NCI-H1417 treated with DMSO at 0.1 percent for 48 hours (cell line): Measurements from ENCODE around the gene MLH1.

Experiments used
- DNase-seq: peaks from one replicate; lab custom pipeline; 2025; lab: John Stamatoyannopoulos, UW

MLH1 gene

DNA sequence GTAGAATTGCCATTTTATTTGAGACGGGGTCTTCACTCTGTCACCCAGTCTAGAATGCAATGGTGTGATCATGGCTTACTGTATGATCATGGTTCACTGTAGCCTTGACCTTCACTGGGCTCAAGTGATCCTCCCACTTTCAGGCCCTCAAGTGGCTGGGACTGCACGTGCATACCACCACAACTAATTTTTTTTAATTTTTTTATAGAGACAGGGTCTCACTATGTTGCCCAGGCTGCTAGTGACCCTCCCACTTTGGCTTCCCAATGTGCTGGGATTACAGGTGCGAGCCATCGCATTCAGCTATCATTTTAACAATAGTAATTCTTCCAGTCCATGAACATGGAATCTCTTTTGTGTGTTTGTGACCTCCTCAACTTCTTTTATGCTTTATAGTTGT lies 12.3 kb upstream of the MLH1 start:
- DNase-seq = no peak

DNA sequence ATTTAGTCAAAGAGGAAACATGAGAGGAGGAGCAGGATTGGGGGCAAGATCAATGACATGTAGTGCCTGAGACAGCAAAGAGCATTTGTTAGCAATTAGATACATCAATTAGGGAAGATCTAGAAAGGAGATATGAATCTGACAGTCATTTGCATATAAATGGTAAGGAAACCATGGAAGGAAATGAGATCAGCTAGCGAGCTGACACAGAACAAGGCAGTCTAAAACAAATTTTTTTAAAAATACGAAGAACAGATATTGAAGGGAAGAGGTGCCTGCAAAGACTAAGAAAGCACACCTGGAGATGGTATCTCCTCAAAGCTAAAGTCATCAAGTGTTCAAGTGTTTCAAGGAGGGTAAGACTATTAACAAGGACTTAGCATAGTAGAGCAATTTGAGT lies 5.0 kb upstream of the MLH1 start:
- no peak for DNase-seq

DNA sequence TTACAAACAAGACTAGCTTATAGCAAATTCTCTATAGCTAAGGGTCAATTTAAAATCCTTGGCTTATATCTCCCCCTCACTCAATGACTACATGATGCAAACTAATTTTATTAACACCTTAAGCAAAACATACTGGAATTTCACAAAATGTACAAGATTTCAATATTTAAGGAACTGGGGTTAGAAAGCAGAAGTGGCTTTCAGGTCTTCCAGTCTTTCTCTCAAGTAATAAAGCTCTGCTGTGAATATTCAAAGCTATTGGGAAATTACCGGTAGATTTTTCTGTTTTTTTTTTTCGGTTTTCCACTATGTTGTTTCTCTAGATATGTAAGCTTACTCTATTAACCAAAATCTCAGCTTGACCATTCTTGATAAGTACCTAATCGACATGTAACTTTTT lies 4.3 kb upstream of the MLH1 start:
- DNase-seq = no peak

DNA sequence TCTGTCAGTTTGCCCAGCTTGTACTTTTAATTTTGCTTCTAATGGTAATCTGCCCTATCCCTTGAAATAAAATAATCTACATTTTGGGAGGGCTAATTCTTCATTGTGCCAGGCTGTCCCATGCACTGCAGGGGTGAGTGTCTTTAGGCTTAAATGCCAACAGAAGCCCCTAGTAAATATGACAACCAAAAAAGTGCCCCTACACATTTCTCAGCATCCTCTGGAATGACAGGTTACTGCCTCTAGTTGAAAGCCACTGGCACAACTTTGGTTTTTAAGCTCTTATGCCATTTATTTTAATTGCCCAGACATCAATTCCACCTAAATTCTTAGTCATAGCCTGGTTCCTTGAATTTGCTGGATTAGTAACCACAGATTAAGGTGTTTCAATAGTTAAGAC lies 3.8 kb upstream of the MLH1 start:
- DNase-seq = no peak

DNA sequence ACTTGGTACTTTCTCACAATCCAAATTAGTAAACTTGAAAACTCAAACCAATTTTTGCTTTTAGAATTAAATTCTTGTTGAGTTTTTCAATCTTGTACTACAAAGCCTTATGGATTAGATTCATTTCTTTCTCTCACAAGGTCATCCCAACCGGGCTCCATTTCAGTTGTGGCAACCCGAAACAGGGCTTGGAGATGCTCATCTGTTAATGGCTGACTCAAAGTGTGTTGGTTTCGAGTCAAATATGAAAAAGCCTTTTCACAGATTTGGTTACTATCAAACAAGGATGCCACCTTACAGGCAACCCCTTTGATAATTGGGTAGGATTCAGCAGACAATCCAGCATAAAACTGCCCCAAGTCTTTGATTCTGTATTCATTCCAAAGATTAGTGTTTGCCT lies 2.2 kb upstream of the MLH1 start:
- no peak for DNase-seq

DNA sequence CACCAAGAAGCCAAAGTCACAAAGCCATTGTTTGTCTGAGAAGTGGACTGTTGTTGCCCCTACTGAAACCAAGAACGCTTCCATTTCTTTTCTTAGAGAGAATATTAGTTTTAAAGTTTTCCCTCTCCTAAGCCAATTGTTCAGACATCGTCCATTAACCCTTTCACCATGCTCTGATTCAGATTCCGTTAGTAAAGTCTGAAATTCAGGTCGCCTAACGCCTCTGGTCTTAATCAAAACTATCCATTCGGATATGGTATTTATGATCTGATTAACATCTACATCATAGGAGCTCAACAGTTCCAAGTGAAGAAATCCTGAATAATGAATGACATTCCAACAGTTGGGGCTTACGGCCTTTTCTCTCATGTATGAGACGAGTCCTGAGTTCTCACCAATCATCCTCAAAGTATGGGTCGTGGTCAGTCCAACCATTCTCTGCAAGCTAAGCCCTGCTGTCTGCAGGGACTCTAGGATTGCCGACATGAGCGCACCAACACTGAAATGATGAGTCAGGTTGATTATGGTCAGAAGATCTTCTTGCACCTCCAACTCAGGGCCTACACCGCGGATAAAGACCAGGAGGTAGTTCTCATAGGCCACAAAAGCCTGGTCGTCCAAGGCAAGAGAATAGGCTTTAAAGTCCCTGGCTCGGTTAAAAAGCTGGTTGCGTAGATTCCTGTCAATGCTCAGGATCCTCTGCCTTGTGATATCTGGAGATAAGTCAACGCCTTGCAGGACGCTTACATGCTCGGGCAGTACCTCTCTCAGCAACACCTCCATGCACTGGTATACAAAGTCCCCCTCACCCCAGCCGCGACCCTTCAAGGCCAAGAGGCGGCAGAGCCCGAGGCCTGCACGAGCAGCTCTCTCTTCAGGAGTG lies 1.2 kb upstream of the MLH1 start:
- no peak for DNase-seq

DNA sequence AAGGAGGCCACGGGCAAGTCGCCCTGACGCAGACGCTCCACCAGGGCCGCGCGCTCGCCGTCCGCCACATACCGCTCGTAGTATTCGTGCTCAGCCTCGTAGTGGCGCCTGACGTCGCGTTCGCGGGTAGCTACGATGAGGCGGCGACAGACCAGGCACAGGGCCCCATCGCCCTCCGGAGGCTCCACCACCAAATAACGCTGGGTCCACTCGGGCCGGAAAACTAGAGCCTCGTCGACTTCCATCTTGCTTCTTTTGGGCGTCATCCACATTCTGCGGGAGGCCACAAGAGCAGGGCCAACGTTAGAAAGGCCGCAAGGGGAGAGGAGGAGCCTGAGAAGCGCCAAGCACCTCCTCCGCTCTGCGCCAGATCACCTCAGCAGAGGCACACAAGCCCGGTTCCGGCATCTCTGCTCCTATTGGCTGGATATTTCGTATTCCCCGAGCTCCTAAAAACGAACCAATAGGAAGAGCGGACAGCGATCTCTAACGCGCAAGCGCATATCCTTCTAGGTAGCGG lies 452 bp upstream of the MLH1 start, which contains the start of gene EPM2AIP1:
TSS of gene EPM2AIP1 (minus strand) at position 326 of the 520 bp plus-strand sequence. CDS start at position 272, 54 bp downstream.
- DNase-seq = no peak

DNA sequence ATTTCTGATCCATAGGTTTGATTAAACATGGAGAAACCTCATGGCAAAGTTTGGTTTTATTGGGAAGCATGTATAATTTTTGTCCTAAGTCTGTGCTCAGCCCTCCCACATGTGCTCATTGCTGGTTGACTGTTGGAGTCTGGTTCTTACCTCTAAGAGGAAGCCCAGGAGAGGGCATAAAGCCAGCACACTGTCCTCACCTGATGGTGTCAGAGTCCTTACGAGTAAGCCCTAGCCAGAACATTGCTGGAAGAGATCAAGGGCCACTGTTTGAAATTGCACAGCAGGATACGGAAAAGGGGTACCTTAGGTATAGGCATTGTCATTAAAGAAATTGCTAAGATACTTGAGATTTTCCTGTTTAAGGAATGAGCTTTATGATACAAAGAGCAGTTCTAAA lies 21.3 kb downstream of the MLH1 start:
- no peak for DNase-seq

DNA sequence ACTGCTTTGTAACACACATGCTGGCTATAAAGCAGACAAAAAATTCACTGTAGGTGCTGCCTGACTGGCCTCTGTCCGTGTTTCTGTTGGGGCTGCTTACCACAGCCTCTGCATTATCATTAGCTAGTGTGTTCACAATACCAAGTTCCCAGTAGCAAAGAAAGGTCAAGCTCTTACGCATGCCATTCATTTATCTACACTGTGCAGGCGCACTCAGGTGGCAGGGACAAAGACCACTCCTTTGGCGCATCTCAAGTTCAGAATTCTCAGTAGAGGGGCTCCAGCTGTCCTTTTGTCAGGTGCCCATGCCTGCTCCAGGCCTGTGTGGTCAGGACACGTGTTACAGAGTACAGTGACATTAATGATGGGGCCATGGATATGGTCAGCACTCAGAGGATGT lies 22.3 kb downstream of the MLH1 start:
- no peak for DNase-seq

DNA sequence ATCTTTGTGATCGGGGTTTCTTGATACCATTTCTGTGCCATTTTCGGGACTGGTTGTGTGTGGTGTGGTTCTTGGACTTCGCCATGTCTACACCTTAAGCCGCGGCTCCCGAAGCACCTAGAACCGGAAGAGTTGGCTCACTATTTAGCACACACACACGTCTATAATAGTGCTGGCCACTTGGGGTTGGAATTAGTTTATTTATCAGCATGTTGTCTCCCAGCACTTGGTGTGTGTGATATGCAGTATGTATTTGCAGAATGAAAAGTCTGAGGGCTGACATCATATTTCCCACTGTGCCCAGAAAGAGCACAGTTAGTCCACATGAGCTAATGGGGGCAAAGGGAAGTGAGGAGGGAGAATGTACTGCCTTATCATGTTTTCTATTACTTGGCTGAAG lies 23.6 kb downstream of the MLH1 start:
- no peak for DNase-seq

DNA sequence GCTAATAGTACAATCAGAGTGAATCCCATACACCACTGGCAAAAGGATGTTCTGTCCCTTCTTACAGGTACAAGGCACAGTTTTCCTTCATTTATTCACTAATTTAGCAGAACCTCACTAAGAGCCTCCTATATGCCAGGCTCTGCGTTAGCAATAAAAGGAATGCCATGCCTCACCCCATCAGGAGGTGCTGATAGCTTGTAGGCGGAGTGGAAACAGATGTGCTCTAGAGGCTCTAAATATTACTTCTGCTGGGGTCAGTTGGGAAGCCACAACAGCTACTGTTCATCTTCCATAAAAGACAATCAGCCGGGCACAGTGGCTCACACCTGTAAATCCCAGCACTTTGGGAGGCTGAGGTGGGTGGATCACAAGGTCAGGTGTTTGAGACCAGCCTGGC lies 24.4 kb downstream of the MLH1 start:
- DNase-seq = no peak

DNA sequence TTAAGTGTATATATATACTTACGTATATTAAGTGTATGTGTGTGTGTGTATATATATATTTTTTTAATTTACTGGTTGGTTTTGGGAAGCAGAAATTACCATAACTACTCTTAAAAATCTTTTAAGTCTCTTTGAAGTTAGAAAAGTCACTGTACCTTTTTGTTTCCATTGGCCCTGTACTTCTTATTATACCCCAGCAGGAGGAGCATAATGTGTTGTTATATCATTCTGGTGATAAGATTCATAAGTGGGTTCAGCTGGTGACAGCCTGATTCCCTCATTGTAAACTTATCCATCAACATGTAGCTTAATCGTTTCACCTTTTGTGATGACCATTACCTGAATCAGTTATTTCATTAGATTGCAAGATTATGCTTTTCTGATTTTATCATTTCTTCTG lies 30.8 kb downstream of the MLH1 start:
- no peak for DNase-seq

DNA sequence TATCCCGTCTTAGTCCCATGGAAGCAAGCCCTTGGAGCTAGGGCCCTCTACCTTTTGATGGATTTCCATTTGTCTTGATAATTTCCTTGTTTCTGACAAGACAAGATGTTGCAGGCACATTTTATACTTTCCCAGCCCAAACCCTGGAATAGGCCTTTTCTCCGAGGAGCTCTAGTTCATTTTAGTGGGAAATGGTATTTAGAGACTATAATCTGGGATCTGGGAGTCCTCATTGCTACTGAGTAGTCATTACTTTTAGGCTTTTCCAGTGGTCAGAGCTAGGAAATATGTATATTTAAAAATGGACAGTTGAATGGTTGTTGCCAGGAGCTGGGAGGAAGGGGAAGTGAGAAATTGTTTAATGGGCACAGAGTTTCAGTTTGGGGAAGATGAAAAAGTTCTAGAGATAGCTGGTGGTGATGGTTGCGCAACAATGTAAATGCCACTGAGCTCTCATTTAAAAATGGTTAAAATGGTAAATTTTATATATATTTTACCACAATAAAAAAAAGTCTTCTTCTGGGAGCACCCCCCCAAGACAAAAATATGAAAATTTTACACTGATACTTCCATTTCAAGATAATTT lies 31.6 kb downstream of the MLH1 start:
- DNase-seq = no peak

DNA sequence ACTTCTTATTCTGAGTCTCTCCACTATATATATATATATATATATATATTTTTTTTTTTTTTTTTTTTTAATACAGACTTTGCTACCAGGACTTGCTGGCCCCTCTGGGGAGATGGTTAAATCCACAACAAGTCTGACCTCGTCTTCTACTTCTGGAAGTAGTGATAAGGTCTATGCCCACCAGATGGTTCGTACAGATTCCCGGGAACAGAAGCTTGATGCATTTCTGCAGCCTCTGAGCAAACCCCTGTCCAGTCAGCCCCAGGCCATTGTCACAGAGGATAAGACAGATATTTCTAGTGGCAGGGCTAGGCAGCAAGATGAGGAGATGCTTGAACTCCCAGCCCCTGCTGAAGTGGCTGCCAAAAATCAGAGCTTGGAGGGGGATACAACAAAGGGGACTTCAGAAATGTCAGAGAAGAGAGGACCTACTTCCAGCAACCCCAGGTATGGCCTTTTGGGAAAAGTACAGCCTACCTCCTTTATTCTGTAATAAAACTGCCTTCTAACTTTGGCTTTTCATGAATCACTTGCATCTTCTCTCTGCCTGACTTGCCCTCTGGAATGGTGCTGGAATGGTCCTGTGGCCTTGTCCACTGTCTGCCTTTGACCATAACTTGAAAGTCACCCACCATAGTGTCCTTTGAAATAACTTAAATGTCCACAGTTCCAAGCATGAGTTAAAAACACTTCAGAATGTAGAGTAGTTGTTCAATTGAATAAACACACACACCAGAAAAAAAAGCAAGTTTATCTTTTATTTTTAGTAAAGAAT lies 32.4 kb downstream of the MLH1 start:
- DNase-seq = no peak

DNA sequence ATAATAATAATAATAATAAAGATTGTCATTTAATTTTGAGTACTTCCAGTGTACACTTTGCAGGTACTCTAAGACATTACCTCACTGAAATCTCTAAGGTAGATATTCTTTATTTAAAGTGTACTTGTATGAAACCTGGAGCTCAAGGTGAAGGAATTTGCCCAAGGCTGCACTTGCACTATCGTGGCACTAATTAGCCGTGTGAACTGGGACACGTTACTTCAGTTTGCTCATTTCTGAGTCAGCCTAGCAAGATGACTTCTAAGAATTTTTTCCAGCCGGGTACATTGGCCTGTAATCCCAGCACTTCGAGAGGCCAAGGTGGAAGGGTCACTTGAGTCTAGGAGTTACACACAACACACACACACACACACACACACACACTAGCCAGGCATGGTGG lies 33.5 kb downstream of the MLH1 start:
- DNase-seq = no peak

DNA sequence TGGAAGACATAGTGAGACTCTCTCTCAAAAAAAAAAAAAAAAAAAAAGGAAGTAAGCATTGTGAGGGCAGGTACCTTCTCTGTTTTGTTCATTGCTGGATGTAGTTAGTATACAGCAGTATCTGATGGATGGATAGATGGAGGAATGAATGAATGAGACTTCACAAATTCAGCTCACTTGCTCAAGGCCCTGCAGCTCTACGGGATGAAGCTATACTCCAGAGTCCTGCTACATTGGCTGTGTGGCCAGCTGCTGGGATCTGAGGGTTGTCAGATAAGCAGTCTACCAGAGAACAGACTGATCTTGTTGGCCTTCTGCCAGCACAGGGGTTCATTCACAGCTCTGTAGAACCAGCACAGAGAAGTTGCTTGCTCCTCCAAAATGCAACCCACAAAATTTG lies 35.0 kb downstream of the MLH1 start:
- no peak for DNase-seq

DNA sequence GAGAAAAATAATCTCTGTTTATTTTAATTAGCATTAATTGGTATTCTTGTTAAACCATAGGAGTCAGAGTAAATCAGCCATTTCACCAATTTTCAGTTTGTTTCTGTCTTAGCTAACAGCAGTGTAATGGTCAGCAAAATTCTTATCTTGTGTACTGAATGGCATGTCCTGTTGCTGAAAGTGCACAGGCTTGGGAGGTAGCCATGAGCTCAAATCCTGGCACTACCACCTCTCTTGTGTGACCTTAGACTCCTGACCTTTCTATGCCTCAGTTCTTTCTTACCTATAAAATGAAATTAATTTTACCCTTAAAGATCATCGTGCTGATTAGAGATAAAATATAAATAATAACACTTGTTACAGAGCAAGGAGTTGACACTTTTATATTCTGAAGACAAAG lies 35.8 kb downstream of the MLH1 start:
- DNase-seq = no peak

DNA sequence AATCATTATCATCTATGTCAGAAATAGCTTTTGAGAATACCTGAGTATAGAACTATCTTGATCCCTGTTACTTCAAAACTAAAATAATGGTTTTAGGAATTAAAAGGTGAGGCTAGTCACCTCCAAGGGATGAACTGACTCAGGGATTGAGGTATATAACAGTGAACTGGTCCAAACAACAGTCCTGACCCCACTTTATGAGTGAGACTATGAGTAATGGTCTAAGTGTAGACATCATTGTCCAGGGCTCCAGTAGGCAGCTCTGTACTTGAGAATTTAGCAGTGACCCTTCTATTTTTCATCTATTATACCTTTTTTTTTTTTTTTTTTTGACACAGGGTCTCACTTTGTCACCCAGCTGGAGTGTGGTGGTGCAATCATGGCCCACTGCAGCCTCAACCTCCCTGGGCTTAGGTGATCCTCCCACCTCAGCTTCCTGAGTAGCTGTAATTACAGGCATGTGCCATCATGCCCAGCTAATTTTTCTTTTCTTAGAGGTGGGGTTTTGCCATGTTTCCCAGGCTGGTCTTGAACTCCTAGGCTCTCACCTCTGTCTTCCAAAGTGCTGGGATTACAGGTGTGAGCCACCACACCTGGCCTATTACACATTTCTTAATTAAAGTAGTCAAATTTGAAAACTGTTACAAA lies 36.3 kb downstream of the MLH1 start:
- DNase-seq = no peak

DNA sequence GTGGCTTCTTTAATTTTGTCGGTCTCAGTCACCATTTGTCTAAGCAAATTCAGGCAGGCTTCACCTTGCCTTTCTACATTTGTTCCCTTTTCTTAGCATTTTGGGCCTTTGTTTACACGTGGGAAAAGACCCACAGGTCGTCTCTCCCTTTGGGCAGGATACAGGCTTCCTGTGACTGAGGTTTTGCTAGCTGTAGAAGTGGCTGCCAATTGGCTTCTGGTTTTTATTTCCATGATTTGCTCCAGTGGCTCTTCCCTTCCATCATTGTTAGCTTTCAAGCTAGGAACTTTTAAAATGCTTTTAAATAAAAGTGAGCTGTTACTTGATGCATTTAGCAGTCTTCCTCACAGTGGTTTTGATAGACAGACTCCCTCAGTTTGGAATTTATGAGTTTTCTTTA lies 37.3 kb downstream of the MLH1 start:
- DNase-seq = no peak

DNA sequence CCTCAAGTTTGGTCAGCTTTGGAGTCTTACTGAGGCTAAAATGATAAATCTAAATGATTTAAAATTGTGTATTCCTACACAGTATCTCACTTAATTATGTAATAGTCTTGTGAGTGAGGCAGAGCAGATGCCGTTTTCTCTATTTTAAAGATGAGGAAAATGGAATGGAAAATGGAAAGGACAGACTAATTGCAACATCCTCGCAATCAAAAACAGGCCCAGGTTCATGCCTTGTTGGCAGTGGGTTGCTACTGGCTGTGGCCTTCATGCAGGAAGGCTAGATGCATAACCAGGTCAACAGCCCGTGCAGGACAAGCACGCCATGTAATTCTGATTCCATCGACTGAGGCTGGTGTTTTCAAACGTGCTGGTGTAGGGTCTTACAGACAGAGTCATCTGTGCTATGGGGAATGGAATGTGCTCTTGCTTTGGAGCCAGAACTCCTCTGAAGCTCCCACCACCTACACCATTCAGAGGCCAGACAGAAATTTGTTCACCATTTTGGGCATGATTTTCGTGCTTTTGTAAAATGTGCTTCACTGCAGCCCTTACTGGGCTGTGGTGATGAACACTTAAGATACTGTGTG lies 37.9 kb downstream of the MLH1 start:
- no peak for DNase-seq

DNA sequence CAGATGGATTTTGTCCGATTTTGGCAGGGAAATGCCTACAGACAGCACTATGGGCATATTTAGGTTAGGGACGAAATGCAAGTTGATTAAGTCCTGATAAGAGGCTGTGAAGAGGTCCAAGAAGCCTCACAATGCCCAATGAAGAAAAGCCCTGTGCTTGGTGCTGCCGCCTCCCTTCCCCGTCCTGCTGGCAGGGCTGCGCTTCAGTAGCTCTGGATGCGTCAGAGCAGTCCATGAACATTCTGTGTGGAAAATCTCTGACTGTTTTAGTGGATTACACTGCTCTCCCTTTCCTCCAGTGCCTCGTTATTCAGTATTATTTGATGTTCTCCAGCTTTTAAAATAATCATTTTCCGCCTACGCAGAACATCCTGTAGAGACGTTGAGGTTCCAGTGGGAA lies 39.6 kb downstream of the MLH1 start:
- DNase-seq = no peak

DNA sequence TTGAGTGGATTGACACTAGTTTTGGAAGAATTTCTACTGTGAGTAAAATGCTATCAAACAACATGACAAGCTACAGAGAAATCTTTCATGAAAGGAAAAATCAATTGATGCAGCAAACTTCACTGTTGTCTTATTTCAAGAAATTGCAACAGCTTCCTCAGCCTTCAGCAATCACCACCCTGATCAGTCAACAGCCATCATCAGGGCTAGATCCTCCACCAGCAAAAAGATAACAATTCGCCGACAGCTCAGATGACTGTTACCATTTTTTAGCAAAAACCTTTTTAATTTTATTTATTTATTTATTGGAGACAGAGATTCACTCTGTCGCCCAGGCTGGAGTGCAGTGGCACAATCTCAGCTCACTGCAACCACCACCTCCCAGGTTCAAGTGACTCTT lies 44.0 kb downstream of the MLH1 start:
- DNase-seq = no peak
